ENCODE data around the gene MESP1.

The MESP1 gene

GRCh38 chr15:89780601-89781000, 29.6 kb upstream of the MESP1 start:
- DNase-seq, result no peak

- DNase-seq, result no peak
These were observed 27.8 kb upstream of the MESP1 start for GRCh38 chr15:89778861-89779260.

GRCh38 chr15:89777782-89778380, 26.8 kb upstream of the MESP1 start:
- DNase-seq, result no peak

- no peak for DNase-seq
These were observed 26.2 kb upstream of the MESP1 start for GRCh38 chr15:89777073-89777751.

- DNase-seq, result peak; percentile 5
These were observed 25.4 kb upstream of the MESP1 start, which contains the start of gene MESP2 for GRCh38 chr15:89776274-89777072. TSS of gene MESP2 (plus strand) at chr15:89776332. CDS start at chr15:89776358, 26 bp downstream.

- no peak for DNase-seq
These were observed 24.8 kb upstream of the MESP1 start for GRCh38 chr15:89775815-89776214.

GRCh38 chr15:89774492-89774891, 23.4 kb upstream of the MESP1 start:
- DNase-seq, result no peak

- DNase-seq, result no peak
These were observed 22.0 kb upstream of the MESP1 start for GRCh38 chr15:89772932-89773583.

GRCh38 chr15:89770041-89770440, 19.0 kb upstream of the MESP1 start:
- no peak for DNase-seq

- no peak for DNase-seq
These were observed 18.3 kb upstream of the MESP1 start for GRCh38 chr15:89769366-89769765.

GRCh38 chr15:89768071-89768500, 17.0 kb upstream of the MESP1 start:
- no peak for DNase-seq

GRCh38 chr15:89767411-89767915, 16.4 kb upstream of the MESP1 start:
- no peak for DNase-seq

- DNase-seq, result no peak
These were observed 15.6 kb upstream of the MESP1 start for GRCh38 chr15:89766357-89767311.

GRCh38 chr15:89765694-89766093, 14.6 kb upstream of the MESP1 start:
- DNase-seq, result no peak

- DNase-seq, result no peak
These were observed 10.9 kb upstream of the MESP1 start for GRCh38 chr15:89761929-89762328.

- DNase-seq, result no peak
These were observed 10.2 kb upstream of the MESP1 start for GRCh38 chr15:89761009-89761831.

GRCh38 chr15:89760303-89761008, 9.4 kb upstream of the MESP1 start:
- DNase-seq, result no peak

GRCh38 chr15:89759835-89760234, 8.8 kb upstream of the MESP1 start:
- no peak for DNase-seq

- no peak for DNase-seq
These were observed 7.9 kb upstream of the MESP1 start for GRCh38 chr15:89758981-89759380.

GRCh38 chr15:89758283-89758682, 7.2 kb upstream of the MESP1 start:
- DNase-seq, result no peak
